ENCODE data around the gene ADGRA3. TPM values are rescaled to one million over a fixed set of nuclear protein-coding genes. Genes with fewer than 3 reads are reported as not detected.

Gene ADGRA3
- total RNA-seq, 1 donor from 2014 or later: 21.4 TPM

DNA sequence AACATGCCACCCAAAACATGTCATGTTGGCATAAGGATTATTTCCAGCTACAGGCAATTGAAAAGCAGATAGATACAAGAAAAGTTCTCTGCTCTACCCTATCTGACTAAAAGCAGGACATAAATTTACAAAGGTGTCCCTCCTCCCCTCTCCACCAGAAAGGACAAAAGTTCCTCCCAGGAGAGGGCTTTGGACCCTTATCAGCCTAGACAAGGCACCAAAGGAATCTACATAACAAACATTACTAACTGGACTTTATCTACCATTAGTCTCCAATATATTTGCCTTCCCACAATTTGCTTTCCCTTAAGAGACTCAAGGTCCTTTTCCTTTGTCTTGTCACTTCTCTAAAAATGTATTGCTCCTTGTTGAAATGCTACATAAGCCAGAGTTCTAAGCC lies 55.6 kb downstream of the ADGRA3 start:
- DNase-seq (ENCODE audit: low spot score) (no peak), ATAC-seq (no peak)
- intact Hi-C loops (cut with DNase I): no loop called here

- no peak for ATAC-seq
- intact Hi-C loops (cut with DNase I): no loop called here
- no peak for DNase-seq (ENCODE audit: low spot score)
These were observed 57.8 kb downstream of the ADGRA3 start for GRCh38 chr4:22458098-22458497.

- no peak for DNase-seq (ENCODE audit: low spot score)
- no peak for ATAC-seq
- intact Hi-C loops (cut with DNase I): no loop called here
These were observed 58.5 kb downstream of the ADGRA3 start for GRCh38 chr4:22457348-22457747.

DNA sequence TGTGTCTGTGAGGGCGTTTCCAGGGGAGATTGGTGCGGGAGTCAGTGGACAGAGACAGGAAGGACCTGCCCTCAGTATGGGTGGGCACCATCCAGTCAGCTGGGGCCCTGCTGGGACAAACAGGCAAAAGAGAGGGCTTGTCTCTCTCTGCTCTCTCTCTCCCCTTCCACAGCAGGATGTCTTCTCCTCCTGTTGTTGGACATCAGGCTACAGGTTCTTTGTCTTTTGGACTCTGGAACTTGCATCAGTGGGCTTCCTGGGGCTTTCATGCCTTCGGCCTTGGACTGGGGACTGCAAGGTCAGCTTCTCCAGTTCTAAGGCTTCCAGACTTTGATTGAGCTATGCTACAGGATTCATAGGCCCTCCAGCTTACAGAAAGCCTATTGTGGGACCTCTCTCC lies 59.6 kb downstream of the ADGRA3 start:
- ATAC-seq (no peak), DNase-seq (ENCODE audit: low spot score) (no peak)
- intact Hi-C loops (cut with DNase I): no loop called here

DNA sequence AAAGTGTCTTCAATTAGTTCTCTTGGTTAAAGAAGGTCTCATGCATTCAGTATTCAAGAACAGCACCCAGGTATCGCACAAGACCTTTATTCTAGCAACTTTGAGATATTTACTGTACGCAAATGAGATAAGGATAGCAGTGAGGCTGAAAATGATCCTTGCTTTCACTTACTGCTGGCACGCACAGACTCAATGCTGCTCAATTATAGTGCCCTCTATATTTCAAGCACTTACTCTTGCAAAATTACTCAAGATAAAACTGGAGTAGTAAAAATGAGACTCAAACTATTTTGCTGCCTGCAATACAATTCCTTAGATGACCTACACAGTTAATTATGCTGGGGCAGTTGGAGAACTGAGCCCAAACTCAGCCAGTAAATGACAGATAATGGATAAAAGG lies 60.9 kb downstream of the ADGRA3 start:
- intact Hi-C loops (cut with DNase I): no loop called here
- ATAC-seq: no peak
- DNase-seq (ENCODE audit: low spot score): no peak

GRCh38 chr4:22454216-22454838 lies 61.5 kb downstream of the ADGRA3 start:
- ATAC-seq: no peak
- intact Hi-C loops (cut with DNase I): no loop called here
- no peak for DNase-seq (ENCODE audit: low spot score)

GRCh38 chr4:22444813-22445212 lies 71.1 kb downstream of the ADGRA3 start:
- ATAC-seq (no peak), DNase-seq (ENCODE audit: low spot score) (no peak)
- intact Hi-C loops (cut with DNase I): no loop called here

- intact Hi-C loops (cut with DNase I): no loop called here
- ATAC-seq: no peak
- no peak for DNase-seq (ENCODE audit: low spot score)
These were observed 72.9 kb downstream of the ADGRA3 start for GRCh38 chr4:22442956-22443355.

DNA sequence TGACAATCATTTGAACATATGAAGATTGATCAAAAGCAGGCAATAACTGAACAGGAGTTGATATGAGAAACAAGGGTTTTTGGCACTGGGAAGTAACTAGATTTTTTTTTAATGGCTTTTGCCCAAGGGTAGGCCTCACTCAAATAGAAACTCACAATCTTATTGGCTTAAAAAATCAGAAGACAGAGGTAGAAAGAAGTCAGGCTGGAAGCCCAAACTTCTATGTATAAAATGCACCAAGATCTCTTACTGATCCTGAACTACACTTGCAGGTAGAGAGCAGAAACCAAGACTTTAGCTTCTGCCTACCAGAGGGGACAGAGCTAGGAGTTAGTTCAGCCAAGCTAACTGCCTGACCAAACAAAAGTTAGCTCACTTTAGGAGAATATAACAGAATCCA lies 74.9 kb downstream of the ADGRA3 start:
- DNase-seq (ENCODE audit: low spot score): no peak
- intact Hi-C loops (cut with DNase I): no loop called here
- ATAC-seq: no peak

GRCh38 chr4:22439947-22440346 lies 75.9 kb downstream of the ADGRA3 start:
- intact Hi-C loops (cut with DNase I): no loop called here
- DNase-seq (ENCODE audit: low spot score) (no peak), ATAC-seq (no peak)

DNA sequence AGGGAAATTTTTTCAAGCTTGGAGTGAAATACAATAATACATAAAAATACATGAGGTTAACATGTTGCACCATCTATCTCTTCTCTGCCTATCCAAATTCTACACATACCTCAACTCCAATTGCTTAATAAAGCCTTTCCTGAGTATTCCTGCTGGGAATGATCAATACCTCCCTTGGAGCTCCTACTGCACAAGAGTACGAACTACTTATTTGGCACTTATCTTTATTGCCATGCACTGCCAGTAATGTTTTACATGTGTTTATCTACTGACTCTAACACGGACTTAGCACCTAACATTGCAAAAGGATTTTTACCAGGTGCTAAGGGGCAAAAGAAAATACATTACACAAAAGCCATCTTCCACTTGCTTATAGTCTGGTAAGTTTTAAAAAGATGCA lies 80.2 kb downstream of the ADGRA3 start:
- no peak for DNase-seq (ENCODE audit: low spot score)
- intact Hi-C loops (cut with DNase I): no loop called here
- ATAC-seq: no peak

DNA sequence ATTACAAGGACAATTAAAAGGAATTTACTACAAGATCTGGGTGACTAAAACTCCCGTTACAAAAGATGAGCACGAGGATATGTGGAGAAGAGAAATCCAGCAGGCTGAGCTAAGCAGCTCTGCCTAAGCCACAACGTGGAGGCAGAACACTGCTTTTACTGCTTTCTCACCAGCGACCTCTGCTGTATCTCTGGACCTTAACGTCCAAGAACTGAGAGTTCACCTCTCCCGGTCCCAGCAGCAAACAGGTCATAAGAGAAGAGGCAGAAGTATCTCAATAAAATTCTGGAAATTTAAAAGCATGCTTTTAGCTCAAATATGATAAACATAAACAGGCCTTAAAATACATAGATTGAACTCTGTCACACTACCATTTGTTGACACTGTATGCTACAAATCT lies 81.0 kb downstream of the ADGRA3 start:
- ATAC-seq (peak; percentile 58), DNase-seq (ENCODE audit: low spot score) (no peak)
- intact Hi-C loops (cut with DNase I): no loop called here

GRCh38 chr4:22430626-22431025 lies 85.2 kb downstream of the ADGRA3 start:
- DNase-seq (ENCODE audit: low spot score): no peak
- intact Hi-C loops (cut with DNase I): no loop called here
- no peak for ATAC-seq

- ATAC-seq (no peak), DNase-seq (ENCODE audit: low spot score) (no peak)
- intact Hi-C loops (cut with DNase I): no loop called here
These were observed 87.4 kb downstream of the ADGRA3 start for GRCh38 chr4:22428441-22428840.

GRCh38 chr4:22427675-22428074 lies 88.2 kb downstream of the ADGRA3 start:
- DNase-seq (ENCODE audit: low spot score) (no peak), ATAC-seq (no peak)
- intact Hi-C loops (cut with DNase I): no loop called here

DNA sequence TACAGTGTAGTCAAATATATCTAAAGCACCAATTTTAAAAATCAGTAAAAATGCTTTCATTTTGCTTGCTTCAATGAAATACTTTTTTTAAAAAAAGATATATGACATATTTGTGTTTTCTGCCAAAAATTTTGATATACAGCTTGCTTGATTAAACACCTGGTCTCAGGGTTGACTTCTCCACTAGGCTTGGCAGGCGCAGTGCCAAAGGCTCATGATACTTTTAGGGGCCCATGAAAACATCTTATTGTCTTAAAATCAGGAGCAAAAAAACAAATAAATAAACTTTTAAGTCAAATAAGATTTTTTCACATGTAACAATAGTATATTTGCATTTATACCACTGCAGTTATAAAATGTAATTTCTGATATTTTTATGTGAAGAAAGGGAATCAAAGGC lies 95.6 kb downstream of the ADGRA3 start:
- intact Hi-C loops (cut with DNase I): no loop called here
- DNase-seq (ENCODE audit: low spot score): no peak
- ATAC-seq: no peak

- intact Hi-C loops (cut with DNase I): no loop called here
- ATAC-seq: no peak
- no peak for DNase-seq (ENCODE audit: low spot score)
These were observed 98.5 kb downstream of the ADGRA3 start for GRCh38 chr4:22417408-22417807.

- ATAC-seq (no peak), DNase-seq (ENCODE audit: low spot score) (no peak)
- intact Hi-C loops (cut with DNase I): no loop called here
These were observed 99.5 kb downstream of the ADGRA3 start for GRCh38 chr4:22416403-22416802.

GRCh38 chr4:22414833-22415232 lies 101.0 kb downstream of the ADGRA3 start:
- DNase-seq (ENCODE audit: low spot score) (no peak), ATAC-seq (no peak)
- intact Hi-C loops (cut with DNase I): no loop called here

GRCh38 chr4:22413471-22413870 lies 102.4 kb downstream of the ADGRA3 start:
- DNase-seq (ENCODE audit: low spot score) (no peak), ATAC-seq (no peak)
- intact Hi-C loops (cut with DNase I): no loop called here

GRCh38 chr4:22412013-22412412 lies 103.9 kb downstream of the ADGRA3 start:
- intact Hi-C loops (cut with DNase I): no loop called here
- ATAC-seq: no peak

More at GRCh38 chr4:22412013-22412412, 103.9 kb downstream of the ADGRA3 start:
- no peak for DNase-seq (ENCODE audit: low spot score)
